Heart left ventricle (tissue), 13 donors: ENCODE data around the gene GRIA3.

ENCODE experiments used
- POLR2A ChIP-seq, 2 donors: fragments of 450-650 bp; IDR thresholded peaks; one replicate each; pipeline ENCODE4 v1.6.1; 2017; ENCODE audit warnings: antibody characterized with exemption in 2 of 2, mild to moderate bottlenecking in 2 of 2, moderate library complexity in 2 of 2
- TF ChIP-seq, protein P1 (sequence below), 12 donors: fragments of 200-600 bp; sonication (generic) in 4 of 12; IDR thresholded peaks; one replicate each; pipeline versions ENCODE4 v1.5.0 to v1.8.0; 2018 to 2022; ENCODE audit warnings: antibody characterized with exemption in 12 of 12, mild to moderate bottlenecking in 5 of 12
- donor health status: ischemic (EF 13 %, LVEDD 7.1; RV severe dilation, severe dysfunction).
- donor health status: DM: no; HTN: yes; CAD: no.
- donor health status: DM: no; HTN: no; CAD: no.
- donor health status: ischemic (EF 25% LVEDD 6.9; RV normal size, moderate dysfunction).
- donor health status: ischemic (EF 25% LVEDD 5.7; RV mildly dilated, moderate dysfunction).
- donor health status: ischemic (EF 35%, LVEDD 5.7; RV mildly dilated, moderate dysfunction).
- donor health status: nonischemic (EF 11% LVEDD 7.7; RV severe dilation, severe dysfunction).
- donor health status: DM: yes; HTN: yes; CAD: no.
- donor health status: PGD.
- donor health status: ischemic (EF 29% LVEDD 5.4; RV normal size, mild dysfunction).
- donor health status: nonischemic (EF 23%, LVEDD 6.1; RV moderate dilation, normal function).

DNA sequence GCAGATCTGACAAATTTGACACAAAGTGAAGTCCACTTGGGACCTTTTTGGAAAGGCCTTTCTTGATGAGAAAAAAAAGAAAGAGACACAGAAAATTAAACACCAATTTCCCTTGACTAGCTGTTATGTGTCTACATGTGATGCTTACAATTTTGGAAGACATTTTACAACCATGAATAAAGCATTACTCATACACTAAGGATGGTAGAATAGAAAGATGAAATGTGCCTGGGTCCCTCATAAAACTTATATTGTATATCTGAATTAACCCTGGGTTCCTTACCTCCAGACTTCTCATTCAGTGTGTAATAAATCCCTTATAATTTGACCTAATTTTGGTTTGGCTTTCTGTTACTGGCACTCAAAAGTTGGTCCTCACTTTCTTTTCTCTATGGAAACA is 16.5 kb upstream of the GRIA3 start:
- no peak for TF ChIP-seq POLR2A (IDR thresholded peaks at IDR 0.05)
- TF ChIP-seq, protein P1, sequence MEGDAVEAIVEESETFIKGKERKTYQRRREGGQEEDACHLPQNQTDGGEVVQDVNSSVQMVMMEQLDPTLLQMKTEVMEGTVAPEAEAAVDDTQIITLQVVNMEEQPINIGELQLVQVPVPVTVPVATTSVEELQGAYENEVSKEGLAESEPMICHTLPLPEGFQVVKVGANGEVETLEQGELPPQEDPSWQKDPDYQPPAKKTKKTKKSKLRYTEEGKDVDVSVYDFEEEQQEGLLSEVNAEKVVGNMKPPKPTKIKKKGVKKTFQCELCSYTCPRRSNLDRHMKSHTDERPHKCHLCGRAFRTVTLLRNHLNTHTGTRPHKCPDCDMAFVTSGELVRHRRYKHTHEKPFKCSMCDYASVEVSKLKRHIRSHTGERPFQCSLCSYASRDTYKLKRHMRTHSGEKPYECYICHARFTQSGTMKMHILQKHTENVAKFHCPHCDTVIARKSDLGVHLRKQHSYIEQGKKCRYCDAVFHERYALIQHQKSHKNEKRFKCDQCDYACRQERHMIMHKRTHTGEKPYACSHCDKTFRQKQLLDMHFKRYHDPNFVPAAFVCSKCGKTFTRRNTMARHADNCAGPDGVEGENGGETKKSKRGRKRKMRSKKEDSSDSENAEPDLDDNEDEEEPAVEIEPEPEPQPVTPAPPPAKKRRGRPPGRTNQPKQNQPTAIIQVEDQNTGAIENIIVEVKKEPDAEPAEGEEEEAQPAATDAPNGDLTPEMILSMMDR (IDR thresholded peaks at IDR 0.05): no peak
